K562 (cell line): ENCODE measurements around the gene LGI4. TPM values are rescaled to one million over a fixed set of nuclear protein-coding genes. Genes with fewer than 3 reads are reported as not detected.

Experiments
- ATAC-seq: fragments of 200-7000 bp; cut with Tn5 transposase; 3 replicates; pipeline ENCODE4 v1.9.1; 2020; ENCODE audit warnings: moderate library complexity
- Bru-seq: library from RNA; stranded (reverse); fragments of 400-500 nt; gene quantifications from one replicate; lab custom pipeline; 2021; lab: Mats Ljungman, UMichigan
- BruChase-seq, 2 experiments: library from RNA; stranded (reverse); fragments of 400-500 nt; gene quantifications; one replicate each; lab custom pipeline; 2021; lab: Mats Ljungman, UMichigan
- BruUV-seq: library from RNA; stranded (reverse); fragments of 400-500 nt; replicated peaks from 2 replicates; lab custom pipeline; 2021; lab: Mats Ljungman, UMichigan
- CTCF ChIA-PET: fragments of 300-600 bp; formaldehyde crosslinking; extraction: SDS; loops from one replicate; lab custom pipeline; 2021; ENCODE audit warnings: low intra/inter-chr PET ratio; lab: Yijun Ruan, JAX
- POLR2A ChIA-PET: fragments of 300-600, 350-650 bp; sonication (Branson Sonifier 250); formaldehyde crosslinking; extraction: SDS; loops from one replicate; lab custom pipeline; 2021; ENCODE audit warnings: antibody characterized with exemption, inconsistent platforms; lab: Yijun Ruan, JAX
- DNase-seq, 4 experiments: peaks; one replicate each; pipeline versions ENCODE4 v3.0.0 to v3.0.0-alpha.2; 2011 to 2018; ENCODE audit warnings: low spot score in 3 of 4, mixed read lengths in 3 of 4; ENCODE audit errors: extremely low read depth in 1 of 4
- FAIRE-seq: peaks from 2 replicates; lab custom pipeline; 2011; peaks lifted over from hg19 to GRCh38; lab: Jason Lieb, UNC
- H2AFZ ChIP-seq: 2 replicates; pipeline ENCODE4 v1.6.0; 2011; ENCODE audit warnings: low read depth, low read length, control low read depth, inconsistent platforms
- H3K27ac ChIP-seq: fragments of 200-600 bp; 3 replicates; pipeline ENCODE4 v1.8.0; 2011; ENCODE audit warnings: low read depth, mild to moderate bottlenecking, control low read depth, inconsistent platforms, low read length, moderate library complexity, mixed read lengths; ENCODE audit errors: extremely low read depth
- H3K27me3 ChIP-seq, 2 experiments: fragments of 300-600 bp in 1 of 2; 2 replicates in 1 of 2; 3 replicates in 1 of 2; pipeline versions ENCODE4 v1.6.0 to v1.8.0; 2011; ENCODE audit warnings: inconsistent platforms in 2 of 2, low read length in 2 of 2, mild to moderate bottlenecking in 1 of 2, mixed read lengths in 1 of 2, moderate library complexity in 1 of 2; ENCODE audit not compliant: control insufficient read depth in 2 of 2, insufficient read depth in 2 of 2
- H3K36me3 ChIP-seq: fragments of 300-600 bp; 3 replicates; pipeline ENCODE4 v1.8.0; 2011; ENCODE audit warnings: mild to moderate bottlenecking, low read length, inconsistent platforms; ENCODE audit not compliant: control insufficient read depth, insufficient read depth
- H3K4me1 ChIP-seq, 2 experiments: fragments of 200-600 bp in 1 of 2; replicated peaks in 1 of 2; 2 replicates in 1 of 2; 3 replicates in 1 of 2; pipeline versions ENCODE4 v1.5.1 to v1.8.0; 2011; ENCODE audit warnings: inconsistent platforms in 2 of 2, low read length in 2 of 2, mild to moderate bottlenecking in 1 of 2, mixed read lengths in 1 of 2, moderate library complexity in 1 of 2; ENCODE audit not compliant: control insufficient read depth in 2 of 2, insufficient read depth in 2 of 2
- H3K4me2 ChIP-seq: 2 replicates; pipeline ENCODE4 v1.6.1; 2011; ENCODE audit warnings: low read length, control low read depth, inconsistent platforms, mixed read lengths; ENCODE audit not compliant: insufficient read depth
- H3K4me3 ChIP-seq: fragments of 200-600 bp; sonication (generic), shearing (Covaris generic); 2 replicates; pipeline ENCODE4 v1.5.1; 2016; ENCODE audit warnings: control low read depth, inconsistent platforms
- H3K79me2 ChIP-seq: fragments of 200-600 bp; 3 replicates; pipeline ENCODE4 v1.8.0; 2011; ENCODE audit warnings: low read length, inconsistent platforms; ENCODE audit not compliant: control insufficient read depth, insufficient read depth
- H3K9ac ChIP-seq, 2 experiments: 2 replicates each; pipeline versions ENCODE4 v1.6.0 to v1.6.1; 2011; ENCODE audit warnings: low read depth in 2 of 2, low read length in 2 of 2, control low read depth in 1 of 2, inconsistent platforms in 1 of 2, mild to moderate bottlenecking in 1 of 2, mixed read lengths in 1 of 2; ENCODE audit not compliant: insufficient read depth in 1 of 2
- H3K9me1 ChIP-seq: one replicate; pipeline ENCODE4 v1.6.0; 2011; ENCODE audit warnings: inconsistent platforms, mild to moderate bottlenecking, low read length, moderate library complexity; ENCODE audit not compliant: control insufficient read depth, insufficient read depth
- H3K9me3 ChIP-seq: replicated peaks from 2 replicates; pipeline ENCODE4 v1.5.1; 2011; ENCODE audit warnings: low read depth, low read length, inconsistent platforms; ENCODE audit not compliant: control insufficient read depth, insufficient read depth
- H4K20me1 ChIP-seq: replicated peaks from 2 replicates; pipeline ENCODE4 v1.6.1; 2011; ENCODE audit warnings: low read length, inconsistent platforms, mixed read lengths; ENCODE audit not compliant: control insufficient read depth, insufficient read depth
- HDAC1 ChIP-seq, 2 experiments: fragments of 450-650 bp; IDR thresholded peaks; 2 replicates each; pipeline ENCODE4 v1.6.1; 2016 to 2017; ENCODE audit warnings: inconsistent platforms in 1 of 2, mild to moderate bottlenecking in 1 of 2, moderate library complexity in 1 of 2
- MCM3 ChIP-seq: fragments of 450-650 bp; IDR thresholded peaks from 2 replicates; pipeline ENCODE4 v1.6.1; 2016
- POLR2B ChIP-seq: fragments of 450-650 bp; IDR thresholded peaks from 2 replicates; pipeline ENCODE4 v1.6.1; 2018; ENCODE audit warnings: low read depth; ENCODE audit not compliant: partially characterized antibody
- PRPF4 ChIP-seq: fragments of 200-400 bp; formaldehyde crosslinking; IDR thresholded peaks from one replicate; pipeline ENCODE4 v1.6.1; 2017; ENCODE audit warnings: low read length, low read depth, mild to moderate bottlenecking; ENCODE audit not compliant: insufficient read depth, poor library complexity, severe bottlenecking
- SMARCA5 ChIP-seq: fragments of 450-650 bp; IDR thresholded peaks from 2 replicates; pipeline ENCODE4 v1.6.1; 2016
- ZFP36 ChIP-seq: fragments of 150-350 bp; IDR thresholded peaks from 2 replicates; pipeline ENCODE4 v1.6.1; 2018; ENCODE audit warnings: low read length, low read depth; ENCODE audit not compliant: partially characterized antibody
- ZNF174 ChIP-seq: fragments of 250-450 bp; sonication (Bioruptor Pico); IDR thresholded peaks from 2 replicates; pipeline ENCODE4 v1.4.0; 2020; ENCODE audit warnings: mild to moderate bottlenecking
- ZNF740 ChIP-seq, 3 experiments: fragments of 200-800 bp in 1 of 3; sonication (Bioruptor generic) in 1 of 3; sonication (generic) in 1 of 3; formaldehyde crosslinking in 1 of 3; IDR thresholded peaks; 2 replicates each; pipeline versions ENCODE4 v1.6.1 to v1.8.0; 2016 to 2022; ENCODE audit warnings: mild to moderate bottlenecking in 2 of 3, missing compliant biosample characterization in 2 of 3, missing genetic modification characterization in 2 of 3, missing genetic modification reagents in 1 of 3
- WGBS: fragments of 100-300 bp; shearing (Covaris generic); methylation state at CpG from one replicate; pipeline ENCODE4 v1.1.6; 2016; ENCODE audit warnings: low coverage, mixed read lengths; ENCODE audit not compliant: insufficient coverage; ENCODE audit errors: missing lambda C conversion rate; 5-methylcytosine and 5-hydroxymethylcytosine counted together
- in situ Hi-C: fragments of 300-500 bp; cut with MboI; formaldehyde crosslinking; loops from 4 replicates; pipeline ENCODE4 v1.15.0; 2018; ENCODE audit warnings: inconsistent platforms, mixed read lengths
- intact Hi-C: fragments of 100-400 bp; cut with micrococcal nuclease; formaldehyde crosslinking; loops from 2 replicates; pipeline ENCODE4 v1.14.2; 2022
- long read RNA-seq, 3 experiments: library from polyadenylated mRNA in 2 of 3; library from RNA in 1 of 3; unstranded in 2 of 3; stranded (forward) in 1 of 3; transcript quantifications; one replicate each; pipeline ENCODE4 v2.0.0, GENCODE V29; 2019 to 2022
- polyA minus RNA-seq, 3 experiments: library from RNA; depleted of rRNA, polyadenylated mRNA; stranded (reverse); fragments of >200 nt; gene quantifications; 2 replicates each; pipeline ENCODE4 v1.2.3, GENCODE V29; 2011
- polyA plus RNA-seq, 8 experiments: library from polyadenylated mRNA; depleted of rRNA in 4 of 8; stranded (reverse) in 5 of 8; unstranded in 3 of 8; fragments of >200 nt; fragmentation: Nextera tagmentation in 2 of 8; fragmentation: Illumina TruSeq in 1 of 8; extraction: Ambion mirVana in 2 of 8; extraction: Trizol in 1 of 8; gene quantifications; 2 replicates each; pipeline versions ENCODE4 v1.2.1 to v1.2.3, GENCODE V29; 2011 to 2014; ENCODE audit warnings: inconsistent platforms in 1 of 8, missing spikeins in 1 of 8
- total RNA-seq, 7 experiments: library from RNA; depleted of rRNA in 6 of 7; stranded (reverse); fragments of >200 nt in 6 of 7; fragmentation: Illumina TruSeq in 2 of 7; extraction: Trizol in 2 of 7; gene quantifications; 2 replicates each; pipeline versions ENCODE4 v1.2.1 to v1.2.3, GENCODE V29; 2011 to 2021; ENCODE audit warnings: low replicate concordance in 1 of 7

LGI4 gene
- 1.9 TPM in 2 replicates for total RNA-seq (2011; cell fraction: chromatin; rRNA removed; ENCODE audit: low replicate concordance)
- 0.67 and 0.92 TPM in 2 replicates for total RNA-seq (2011; cell fraction: nucleolus; rRNA removed)
- 0.88 and 0.92 TPM in 2 replicates for total RNA-seq (2011; cell fraction: nucleoplasm; rRNA removed)
- total RNA-seq (2014; rRNA removed) (0.14 TPM in 1 of 2 replicates, not detected in the other), total RNA-seq (2014; rRNA removed; fragmentation: Illumina TruSeq; extraction: Trizol) (not detected in 2 replicates), total RNA-seq (2015; rRNA removed; fragmentation: Illumina TruSeq; extraction: Trizol) (not detected in 2 replicates), total RNA-seq (2021) (0.24 TPM in 1 of 2 replicates, not detected in the other), polyA plus RNA-seq (2011; rRNA removed) (0.29 and 0.73 TPM in 2 replicates), polyA plus RNA-seq (2014; fragmentation: Illumina TruSeq; extraction: Trizol) (0.30 and 0.33 TPM in 2 replicates), polyA plus RNA-seq (2014; fragmentation: Nextera tagmentation; extraction: Ambion mirVana) (not detected), polyA plus RNA-seq (2014; rRNA removed) (0.21 and 1.1 TPM in 2 replicates), polyA minus RNA-seq (2011; rRNA and poly(A)+ RNA removed) (not detected in 2 replicates), Bru-seq, nascent RNA (percentile 27 among the genes with signal in this experiment), BruChase-seq, experiment 1, labeled RNA remaining after a 2-hour chase (percentile 13 among the genes with signal in this experiment), BruChase-seq, experiment 2, labeled RNA remaining after a 6-hour chase (percentile 27 among the genes with signal in this experiment)
- 0.16 and 0.37 TPM in 2 replicates for polyA plus RNA-seq (2011; cell fraction: cytosol; rRNA removed)
- polyA plus RNA-seq (2011; cell fraction: nucleus; rRNA removed), result 3.1 and 4.6 TPM in 2 replicates
- 0.35 and 1.6 TPM in 2 replicates for polyA plus RNA-seq (2012)
- not detected in 2 replicates for polyA minus RNA-seq (2011; cell fraction: cytosol; rRNA and poly(A)+ RNA removed)
- 0.54 TPM in 1 of 2 replicates, not detected in the other for polyA minus RNA-seq (2011; cell fraction: nucleus; rRNA and poly(A)+ RNA removed)
- long read RNA-seq, experiment 1, result 0 reads
- long read RNA-seq, experiment 2, result 0 reads
- long read RNA-seq, experiment 3, result 0 reads

- Histone ChIP-seq H3K27ac (no peak within 1 kb of the TSS), H3K36me3 (no peaks in the 10 kb centered on the region), H3K4me3 (no peak within 1 kb of the TSS), H3K4me1 (peaks cover 3 to 32% of the 10 kb centered on the region in 2 experiments; a peak in 3 of 5 replicates), H3K27me3 (peaks cover 2 to 28% of the 10 kb centered on the region in 2 experiments; a peak in 3 of 5 replicates), H3K9me3 (no peaks in the 10 kb centered on the region), H3K9me1 (no peaks in the 10 kb centered on the region), H4K20me1 (0 out of 2 replicates have a peak, but pooled peaks cover 4% of the 10 kb centered on the region), H3K9ac (no peak within 1 kb of the TSS; a peak in 1 of 4 replicates), H3K4me2 (no peak within 1 kb of the TSS), H2AFZ (no peak within 1 kb of the TSS), H3K79me2 (no peaks in the 10 kb centered on the region)
- no peak for ATAC-seq
- intact Hi-C loops (loop anchor here (1.0 to 5.0 kb wide), 3 partner anchors 67 to 296 kb away; no protein-coding TSS in a partner anchor), in situ Hi-C loops (loop anchor here (10.0 kb wide), 1 partner anchor 300 kb away; no protein-coding TSS in a partner anchor)
- ChIA-PET CTCF (interaction anchor here (1.6 to 2.4 kb wide), 5 partner anchors 20 to 162 kb away, joined by 4 to 13 read pairs (median 8); no protein-coding TSS in a partner anchor), POLR2A (interaction anchor here (0.7 to 1.5 kb wide), 2 partner anchors 17 to 362 kb away, joined by 3 read pairs; partner anchors contain the start of gene ZNF599)
- no peak for TF ChIP-seq ZNF174
- no peak for TF ChIP-seq SMARCA5
- TF ChIP-seq POLR2B, result no peak
- TF ChIP-seq HDAC1 (IDR thresholded peaks at IDR 0.05), result 0 out of 4 replicates have a peak, but pooled peaks of 1 of the 2 experiments have one; percentile 14
- no peak for TF ChIP-seq ZNF740 (CRISPR knock-in tag; IDR thresholded peaks at IDR 0.05)
- TF ChIP-seq ZNF740 (tag; IDR thresholded peaks at IDR 0.05), result peak in 1 of 2 experiments; percentile 34; a peak in 1 of 4 replicates
- TF ChIP-seq ZFP36, result peak; percentile 63
- TF ChIP-seq MCM3, result 0 out of 2 replicates have a peak, but pooled peaks have one; percentile 54
- TF ChIP-seq PRPF4, result no peak
- no TSS peak for BruUV-seq
- no peak for FAIRE-seq
- WGBS, result 22% methylated on average over 9 of the region's 15 CpGs
- DNase-seq, result no peak
Measured at GRCh38 chr19:35134601-35135242, at the start of gene LGI4. LGI4 (minus strand) TSS chr19:35135059; CDS start chr19:35134680, 379 bp downstream.
